Esophagus squamous epithelium (tissue), 4 donors: Measurements from ENCODE around the gene PDGFC.

Experiments
- POLR2A ChIP-seq, 4 donors: fragments of 450-650 bp; IDR thresholded peaks; one replicate each; pipeline ENCODE4 v1.6.1; 2017; ENCODE audit warnings: antibody characterized with exemption in 4 of 4, mild to moderate bottlenecking in 4 of 4, moderate library complexity in 3 of 4
- TF ChIP-seq, protein P1 (sequence below), 6 experiments: fragments of 450-650 bp in 4 of 6; fragments of 200-600 bp in 2 of 6; sonication (generic) in 2 of 6; IDR thresholded peaks; one replicate each; pipeline ENCODE4 v1.5.1; 2016 to 2019; ENCODE audit warnings: antibody characterized with exemption in 6 of 6, mild to moderate bottlenecking in 4 of 6, moderate library complexity in 4 of 6

GRCh38 chr4:156939139-156939538 is 32.5 kb downstream of the PDGFC start:
- TF ChIP-seq, protein P1, sequence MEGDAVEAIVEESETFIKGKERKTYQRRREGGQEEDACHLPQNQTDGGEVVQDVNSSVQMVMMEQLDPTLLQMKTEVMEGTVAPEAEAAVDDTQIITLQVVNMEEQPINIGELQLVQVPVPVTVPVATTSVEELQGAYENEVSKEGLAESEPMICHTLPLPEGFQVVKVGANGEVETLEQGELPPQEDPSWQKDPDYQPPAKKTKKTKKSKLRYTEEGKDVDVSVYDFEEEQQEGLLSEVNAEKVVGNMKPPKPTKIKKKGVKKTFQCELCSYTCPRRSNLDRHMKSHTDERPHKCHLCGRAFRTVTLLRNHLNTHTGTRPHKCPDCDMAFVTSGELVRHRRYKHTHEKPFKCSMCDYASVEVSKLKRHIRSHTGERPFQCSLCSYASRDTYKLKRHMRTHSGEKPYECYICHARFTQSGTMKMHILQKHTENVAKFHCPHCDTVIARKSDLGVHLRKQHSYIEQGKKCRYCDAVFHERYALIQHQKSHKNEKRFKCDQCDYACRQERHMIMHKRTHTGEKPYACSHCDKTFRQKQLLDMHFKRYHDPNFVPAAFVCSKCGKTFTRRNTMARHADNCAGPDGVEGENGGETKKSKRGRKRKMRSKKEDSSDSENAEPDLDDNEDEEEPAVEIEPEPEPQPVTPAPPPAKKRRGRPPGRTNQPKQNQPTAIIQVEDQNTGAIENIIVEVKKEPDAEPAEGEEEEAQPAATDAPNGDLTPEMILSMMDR (IDR thresholded peaks at IDR 0.05): no peak
- no peak for TF ChIP-seq POLR2A (IDR thresholded peaks at IDR 0.05)
